HG02840 (cell line): ENCODE data around the gene CACNA1E.

ENCODE experiments used
- ATAC-seq: cut with Tn5 transposase; IDR thresholded peaks from one replicate; pipeline ENCODE4 v1.9.1; 2021; ENCODE audit warnings: mild to moderate bottlenecking, moderate library complexity, moderate number of reproducible peaks; ENCODE audit not compliant: unreplicated experiment, low FRiP score

The CACNA1E gene

DNA sequence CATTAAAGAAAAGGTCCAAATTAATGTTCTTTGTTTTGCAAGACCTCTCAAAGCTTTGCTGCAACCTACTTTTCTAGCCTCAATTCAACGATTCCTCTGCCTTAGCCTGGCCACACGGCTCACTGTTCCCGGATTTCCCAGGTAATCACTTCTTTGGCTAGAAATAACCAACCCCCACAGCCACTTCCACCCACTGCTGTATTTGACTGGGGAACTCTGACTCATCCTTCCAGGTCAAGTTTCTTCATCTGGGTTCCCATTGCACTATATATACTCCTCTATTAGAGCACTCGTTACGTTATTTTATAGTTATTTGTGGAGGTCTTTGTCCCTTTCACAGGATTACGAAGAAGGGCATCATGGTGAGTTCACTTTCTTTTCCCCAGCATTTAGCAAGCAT is 185.9 kb downstream of the CACNA1E start:
- ATAC-seq, result no peak

DNA sequence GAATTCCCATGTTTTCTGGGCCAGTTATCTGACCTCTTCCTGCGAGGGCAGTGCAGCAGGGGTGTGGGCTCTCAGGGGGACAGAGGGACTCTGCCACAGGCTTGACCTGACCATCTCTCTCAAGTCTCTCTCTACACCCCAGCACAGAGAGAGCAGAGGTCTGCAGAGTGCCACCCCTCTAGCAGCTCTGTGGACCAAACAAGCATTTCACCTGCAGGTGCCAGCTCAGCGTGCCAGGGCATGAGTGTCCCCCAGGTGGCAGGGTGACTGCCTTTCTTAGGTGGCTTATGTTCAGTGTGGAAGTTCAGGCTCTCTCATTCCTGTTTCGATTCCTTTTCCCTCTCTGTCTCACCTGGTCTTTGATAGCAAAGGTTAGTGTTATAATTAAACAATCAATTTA is 191.3 kb downstream of the CACNA1E start:
- ATAC-seq, result no peak

DNA sequence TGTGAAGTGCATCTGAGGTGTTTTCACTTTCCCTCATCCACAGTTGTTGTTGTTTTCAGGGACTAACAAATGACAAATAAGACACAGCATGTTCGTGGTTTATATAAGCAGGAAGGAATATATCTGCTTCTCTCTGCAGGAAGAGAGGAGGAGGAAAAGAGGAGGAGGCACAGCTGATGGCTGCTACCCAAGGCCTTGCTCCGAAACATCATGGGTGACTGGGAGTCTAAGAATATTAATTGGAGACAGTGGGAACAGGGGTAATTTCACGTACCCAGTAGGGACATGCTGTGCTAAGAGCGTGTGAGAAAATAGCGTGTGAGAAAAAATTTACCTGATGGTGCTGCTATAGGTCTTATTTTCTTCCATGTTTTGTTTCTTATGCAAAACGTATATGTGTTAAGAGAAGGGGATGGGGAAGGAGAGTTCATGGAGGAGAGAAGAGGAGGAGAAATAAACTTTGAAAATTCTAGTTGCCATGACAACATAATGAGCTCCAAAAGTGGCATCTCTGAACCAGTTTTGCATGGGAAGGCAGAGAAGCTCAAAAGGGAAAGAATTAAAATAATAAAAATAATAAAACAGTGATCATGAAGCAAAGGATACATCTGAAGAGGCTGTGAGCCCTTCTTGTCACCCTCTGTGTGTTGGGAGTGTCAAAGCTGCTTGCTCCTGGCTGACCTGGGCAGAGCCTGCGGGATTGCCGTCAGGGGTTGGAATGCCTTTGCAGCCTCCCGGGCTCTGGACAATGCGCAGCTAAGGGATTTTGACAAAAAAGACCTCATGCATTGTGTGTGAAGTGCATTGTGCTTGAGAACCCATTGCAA is 192.0 kb downstream of the CACNA1E start:
- ATAC-seq, result no peak

DNA sequence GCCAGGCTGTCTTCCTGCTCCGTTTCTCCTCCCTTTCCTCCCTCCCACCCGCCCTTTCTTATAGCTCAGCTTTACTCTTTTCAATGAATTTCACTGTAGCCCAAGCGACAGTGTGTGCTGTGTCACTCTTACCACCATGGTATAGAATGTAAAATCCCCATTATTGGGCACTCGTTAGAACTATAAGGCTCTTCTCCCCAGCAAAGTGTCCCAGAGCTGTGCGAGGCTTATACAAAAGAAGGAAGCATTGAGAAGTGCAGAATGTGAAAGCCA is 192.5 kb downstream of the CACNA1E start:
- ATAC-seq, result no peak

DNA sequence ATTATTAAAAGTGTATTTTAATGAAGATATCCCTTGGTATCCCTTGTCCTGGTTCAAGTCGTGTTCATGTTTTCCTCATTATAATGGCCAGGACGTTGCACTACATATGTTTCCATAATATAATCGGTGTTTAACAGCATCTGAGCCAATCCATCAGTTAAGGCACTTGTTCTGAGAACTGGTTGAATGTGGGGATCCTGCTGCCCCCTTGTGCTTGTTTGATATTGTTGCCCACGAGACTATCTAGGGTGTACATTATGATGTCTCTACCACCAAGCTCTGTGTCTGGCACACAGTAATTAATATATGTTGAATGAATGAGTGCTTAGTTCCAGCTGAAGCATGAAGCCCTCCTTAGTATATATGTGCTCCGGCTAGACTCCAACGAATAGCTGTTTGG is 193.0 kb downstream of the CACNA1E start:
- ATAC-seq, result no peak

DNA sequence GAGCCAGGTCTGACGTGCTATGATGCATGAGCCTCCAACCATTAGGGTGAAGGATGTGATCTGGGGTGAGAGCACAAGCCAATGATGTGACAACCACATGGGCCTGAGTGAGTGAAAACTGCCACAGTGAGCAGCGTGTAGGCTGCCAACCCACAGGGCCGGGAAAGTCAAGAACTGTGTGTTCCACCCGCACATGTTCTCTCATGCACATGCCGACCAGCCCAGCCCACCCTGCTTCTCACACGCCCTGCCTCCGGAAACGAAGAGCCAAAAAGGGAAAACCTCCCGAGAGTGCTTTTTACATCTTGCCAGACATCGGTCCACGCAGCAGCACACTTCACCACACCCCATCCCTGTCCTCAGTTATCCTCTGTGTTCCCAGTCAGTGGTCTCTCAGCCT is 197.0 kb downstream of the CACNA1E start:
- ATAC-seq, result no peak

DNA sequence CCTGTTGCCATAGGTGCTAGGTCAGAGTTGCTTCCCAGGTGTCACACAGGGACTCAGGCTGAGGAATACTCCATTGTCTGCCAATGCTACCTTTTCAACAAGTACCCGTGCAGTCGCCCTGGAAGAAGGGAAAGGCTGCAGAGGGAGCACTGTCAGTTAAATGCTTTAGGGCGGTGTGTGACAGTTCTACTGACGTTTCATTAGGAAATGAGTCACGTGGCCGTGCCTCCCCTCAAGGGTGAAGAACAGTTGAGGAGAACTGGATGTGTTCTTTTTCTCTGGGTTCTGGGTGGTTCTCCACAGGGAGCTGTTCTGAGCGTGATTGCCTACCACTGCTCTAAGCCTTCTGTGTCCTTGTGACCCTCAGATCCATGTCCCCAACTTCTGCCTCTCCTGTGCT is 197.6 kb downstream of the CACNA1E start:
- no peak for ATAC-seq

DNA sequence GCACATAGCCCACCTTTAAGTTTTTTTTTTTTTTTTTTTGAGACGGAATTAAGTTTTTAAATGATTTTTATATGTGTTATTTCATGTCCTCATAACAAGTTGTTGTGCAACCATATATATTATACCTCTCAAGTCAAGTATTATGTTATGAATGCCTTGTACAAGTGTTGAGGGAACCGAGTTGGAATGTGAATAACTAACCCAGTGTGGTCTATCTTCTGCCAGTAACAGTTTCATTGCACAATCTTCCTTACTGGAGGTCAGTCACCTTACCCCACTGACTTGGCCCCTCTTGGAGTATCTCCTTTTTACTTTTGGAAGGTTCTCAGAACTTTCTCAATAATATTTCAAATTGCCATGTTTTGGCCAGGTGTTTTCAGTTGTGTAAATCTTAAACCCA is 201.9 kb downstream of the CACNA1E start:
- no peak for ATAC-seq

DNA sequence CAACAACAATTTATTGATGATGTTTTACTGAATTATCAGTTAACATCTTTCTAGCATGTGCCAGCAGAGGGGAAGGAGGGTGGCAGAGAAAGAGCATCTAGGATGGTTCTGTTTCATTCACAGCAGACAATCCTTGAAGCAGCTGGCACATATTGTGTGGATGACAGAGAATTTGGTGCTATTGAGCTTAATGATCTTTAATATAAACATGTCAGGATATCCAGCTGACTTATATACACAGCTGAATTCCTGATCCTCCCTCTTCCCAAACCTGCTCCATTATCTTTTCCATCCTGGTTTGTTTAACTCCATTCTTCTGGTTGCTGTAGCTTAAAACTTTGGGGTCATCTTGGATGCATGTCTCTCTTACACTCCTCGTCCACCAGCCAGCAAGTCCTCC is 218.6 kb downstream of the CACNA1E start:
- ATAC-seq, result no peak

DNA sequence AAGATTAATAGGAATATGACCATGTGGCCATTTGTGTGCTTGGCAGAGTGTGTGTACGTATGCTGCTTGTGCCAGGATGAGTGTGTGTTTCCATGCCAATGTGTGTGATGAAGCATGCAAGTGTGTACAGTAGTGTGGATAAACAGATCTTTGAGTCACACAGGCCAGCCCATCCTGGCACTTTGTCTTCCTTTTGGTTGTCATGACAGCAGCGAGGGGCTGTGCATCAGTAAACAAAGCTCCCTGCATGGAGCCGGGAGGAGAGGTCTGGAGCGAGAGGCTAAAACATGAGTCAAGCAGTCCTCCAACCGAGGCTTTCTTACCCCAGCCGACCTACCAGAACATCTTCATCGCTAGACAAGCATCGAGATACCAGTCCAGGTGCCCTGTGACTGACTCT is 221.2 kb downstream of the CACNA1E start:
- no peak for ATAC-seq

DNA sequence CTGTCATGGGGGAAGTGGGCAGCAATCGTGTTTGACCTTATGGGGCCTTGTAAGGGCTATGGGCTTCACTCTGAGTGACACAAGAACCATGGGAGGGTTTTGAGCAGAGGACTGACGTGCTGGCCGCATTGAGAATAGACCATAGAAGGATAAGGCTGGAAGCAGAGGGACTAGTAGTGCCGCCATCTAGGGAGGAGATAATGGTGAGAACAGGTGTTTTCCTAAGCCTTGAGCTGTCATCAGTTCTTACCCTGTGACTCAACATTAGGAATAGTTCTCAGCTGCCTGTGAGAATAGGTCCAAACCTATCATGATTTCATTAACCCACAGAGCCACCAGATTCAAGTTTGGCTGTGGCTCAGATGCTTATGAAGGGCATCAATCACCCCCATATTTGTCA is 228.5 kb downstream of the CACNA1E start:
- no peak for ATAC-seq

DNA sequence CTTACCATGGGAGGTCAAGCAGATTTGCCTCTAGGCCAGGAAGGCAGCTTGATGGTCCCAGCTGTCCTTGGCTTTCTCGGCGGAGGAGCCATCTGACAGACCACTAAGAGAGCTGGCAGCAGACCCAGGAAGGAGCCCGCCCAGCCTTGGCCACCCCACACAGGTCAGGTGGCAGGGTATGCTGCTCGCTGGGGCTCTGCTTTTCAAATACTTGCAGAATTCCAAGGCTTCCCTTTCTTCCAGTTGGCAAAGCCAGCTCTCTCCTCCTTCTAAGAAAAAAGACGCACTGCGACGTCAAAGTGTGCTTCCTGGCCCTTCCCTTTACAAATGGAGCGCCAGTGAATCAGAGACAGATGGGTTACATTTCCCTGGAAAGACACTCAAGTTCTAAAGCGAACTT is 229.4 kb downstream of the CACNA1E start:
- no peak for ATAC-seq

DNA sequence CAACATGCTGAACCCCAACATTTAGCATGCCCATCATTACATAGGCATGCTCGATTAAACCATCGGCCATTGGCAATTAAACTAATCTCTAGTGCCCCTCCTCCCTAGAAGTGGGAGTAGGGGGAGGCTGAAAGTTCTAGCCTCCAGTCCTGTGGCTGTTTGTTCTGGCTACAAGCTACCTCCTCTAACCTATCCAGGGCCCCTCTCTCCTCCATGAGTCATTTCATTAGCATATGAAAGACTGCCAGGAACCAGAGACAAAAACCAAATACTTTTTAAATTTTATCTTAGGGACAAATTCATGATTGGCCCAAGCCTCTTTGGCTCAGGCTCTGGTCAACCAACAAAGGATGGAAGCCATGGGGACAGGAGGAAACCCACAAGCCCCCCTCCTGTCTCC is 231.1 kb downstream of the CACNA1E start:
- ATAC-seq, result no peak

DNA sequence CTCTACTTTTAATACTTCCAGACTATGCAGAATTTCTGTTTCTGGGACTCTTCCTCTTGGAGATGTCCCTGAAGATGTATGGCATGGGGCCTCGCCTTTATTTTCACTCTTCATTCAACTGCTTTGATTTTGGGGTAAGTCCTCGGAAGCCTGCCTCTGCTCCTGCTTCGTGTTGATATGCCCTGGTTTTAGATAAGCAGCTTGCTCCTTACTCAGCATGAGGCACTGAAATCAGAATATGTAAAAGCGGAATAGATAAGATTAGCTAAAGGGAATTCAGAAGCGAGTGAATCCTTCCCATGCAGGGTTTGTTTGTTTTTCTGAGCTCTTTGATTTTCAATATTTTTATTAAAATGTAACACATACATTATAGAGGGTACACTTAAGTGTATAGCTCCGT is 234.7 kb downstream of the CACNA1E start:
- no peak for ATAC-seq

DNA sequence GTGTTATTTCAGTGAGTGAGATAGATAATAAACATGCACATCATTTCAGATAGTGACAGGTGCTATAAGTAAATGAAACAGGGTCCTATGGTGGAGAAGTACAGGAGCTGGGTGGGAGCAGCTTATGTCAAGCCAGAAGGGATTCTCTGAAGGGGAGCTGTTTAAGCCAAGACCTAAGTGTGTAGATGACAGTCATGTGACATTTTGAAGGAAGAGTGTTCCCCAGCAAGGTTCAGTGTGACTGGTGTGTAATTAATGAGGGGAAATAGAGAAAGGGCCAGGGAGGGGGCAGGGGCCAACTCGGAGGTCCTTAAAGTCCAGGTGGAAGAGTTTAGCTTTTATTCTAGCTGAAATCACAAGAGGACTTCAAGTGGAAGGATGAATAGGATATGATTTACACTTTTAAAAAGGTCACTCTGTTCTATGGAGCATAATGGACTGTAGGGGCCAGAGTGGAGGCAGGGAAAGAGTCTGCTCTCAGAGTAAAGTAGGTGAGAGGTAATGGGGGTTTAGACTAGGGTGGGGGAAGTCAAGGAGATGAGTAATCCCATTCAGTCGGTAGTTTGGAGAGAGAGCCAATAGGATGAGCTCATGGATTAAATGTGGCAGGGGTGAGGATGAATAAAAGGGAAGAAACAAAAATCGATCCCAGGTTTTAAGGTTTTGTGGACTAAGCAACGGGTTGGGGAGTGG is 243.1 kb downstream of the CACNA1E start:
- no peak for ATAC-seq

DNA sequence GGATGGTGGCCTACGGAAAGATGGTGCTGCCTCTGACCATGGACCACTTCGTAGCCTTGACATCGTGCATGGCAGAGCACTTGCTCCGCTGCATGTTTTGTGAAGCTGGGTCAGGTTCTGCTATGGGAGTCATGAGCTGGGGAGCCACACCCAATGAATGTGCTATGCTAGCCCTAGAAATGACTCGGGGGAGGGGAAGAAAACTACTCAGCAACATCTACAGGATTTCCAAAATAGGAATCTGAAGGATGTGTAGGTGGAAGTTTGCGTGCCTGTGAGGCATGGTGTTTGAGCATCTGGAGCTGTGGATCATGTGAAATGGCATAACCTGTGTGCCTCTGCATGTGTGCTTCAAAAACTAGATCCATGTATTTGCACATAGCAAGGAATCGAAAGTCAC is 247.3 kb downstream of the CACNA1E start:
- no peak for ATAC-seq

DNA sequence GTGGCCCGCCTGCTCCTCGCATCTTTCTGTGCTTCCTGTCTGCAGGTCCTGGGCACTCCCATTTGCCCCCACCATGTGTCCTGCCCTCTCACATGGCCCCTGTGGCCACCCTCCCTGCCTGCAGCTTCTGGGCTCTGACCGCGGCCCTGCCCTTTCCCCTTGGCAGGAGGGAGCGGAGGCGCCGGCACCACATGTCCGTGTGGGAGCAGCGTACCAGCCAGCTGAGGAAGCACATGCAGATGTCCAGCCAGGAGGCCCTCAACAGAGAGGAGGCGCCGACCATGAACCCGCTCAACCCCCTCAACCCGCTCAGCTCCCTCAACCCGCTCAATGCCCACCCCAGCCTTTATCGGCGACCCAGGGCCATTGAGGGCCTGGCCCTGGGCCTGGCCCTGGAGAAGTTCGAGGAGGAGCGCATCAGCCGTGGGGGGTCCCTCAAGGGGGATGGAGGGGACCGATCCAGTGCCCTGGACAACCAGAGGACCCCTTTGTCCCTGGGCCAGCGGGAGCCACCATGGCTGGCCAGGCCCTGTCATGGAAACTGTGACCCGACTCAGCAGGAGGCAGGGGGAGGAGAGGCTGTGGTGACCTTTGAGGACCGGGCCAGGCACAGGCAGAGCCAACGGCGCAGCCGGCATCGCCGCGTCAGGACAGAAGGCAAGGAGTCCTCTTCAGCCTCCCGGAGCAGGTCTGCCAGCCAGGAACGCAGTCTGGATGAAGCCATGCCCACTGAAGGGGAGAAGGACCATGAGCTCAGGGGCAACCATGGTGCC is 249.1 kb downstream of the CACNA1E start:
- no peak for ATAC-seq

DNA sequence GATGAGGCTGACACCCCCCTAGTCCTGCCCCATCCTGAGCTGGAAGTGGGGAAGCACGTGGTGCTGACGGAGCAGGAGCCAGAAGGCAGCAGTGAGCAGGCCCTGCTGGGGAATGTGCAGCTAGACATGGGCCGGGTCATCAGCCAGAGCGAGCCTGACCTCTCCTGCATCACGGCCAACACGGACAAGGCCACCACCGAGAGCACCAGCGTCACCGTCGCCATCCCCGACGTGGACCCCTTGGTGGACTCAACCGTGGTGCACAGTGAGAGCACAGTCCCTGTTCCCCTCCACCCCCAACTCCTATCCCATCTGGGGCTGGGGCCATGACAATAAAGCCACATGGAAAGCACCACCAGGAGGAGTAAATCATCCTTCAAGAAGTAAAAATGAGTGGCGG is 250.2 kb downstream of the CACNA1E start:
- no peak for ATAC-seq

DNA sequence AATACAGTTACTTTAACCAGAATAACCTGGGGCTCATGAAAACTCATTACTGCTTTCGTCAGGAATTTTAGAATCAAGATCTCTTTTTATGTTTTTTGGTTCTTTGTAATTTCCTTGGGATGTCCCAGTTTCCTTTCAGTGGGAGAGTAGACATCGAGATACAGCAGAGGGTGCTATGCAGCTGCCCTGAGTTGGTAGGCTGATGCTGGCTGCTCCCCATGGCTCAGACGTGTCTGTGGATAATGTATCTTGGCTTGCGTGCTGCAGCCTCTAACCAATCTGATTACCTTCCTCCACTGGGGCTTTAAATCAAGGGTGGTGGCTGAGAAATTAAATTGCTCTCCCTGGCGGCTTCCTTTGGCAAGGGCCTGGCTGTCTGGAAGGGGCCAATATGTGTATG is 253.7 kb downstream of the CACNA1E start:
- ATAC-seq, result no peak

DNA sequence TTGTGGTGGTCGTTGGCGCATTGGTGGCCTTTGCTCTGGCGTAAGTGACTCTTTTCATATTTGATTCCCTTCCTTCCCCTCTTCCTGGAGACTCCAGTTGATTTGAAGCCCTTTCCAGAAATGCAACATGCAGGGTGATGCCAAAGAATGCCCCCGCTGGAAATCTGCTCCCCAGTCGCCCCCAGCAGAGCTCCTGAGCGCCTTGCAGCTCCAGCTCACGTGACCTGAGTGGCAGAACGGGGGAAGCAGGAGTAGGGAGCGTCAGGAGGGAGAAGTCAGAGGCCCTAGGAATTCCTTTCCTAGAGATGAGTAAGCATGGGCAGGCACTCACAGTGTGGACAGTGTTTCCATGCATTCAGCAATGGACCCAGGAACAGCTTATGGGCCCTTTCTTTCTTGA is 255.9 kb downstream of the CACNA1E start:
- no peak for ATAC-seq

DNA sequence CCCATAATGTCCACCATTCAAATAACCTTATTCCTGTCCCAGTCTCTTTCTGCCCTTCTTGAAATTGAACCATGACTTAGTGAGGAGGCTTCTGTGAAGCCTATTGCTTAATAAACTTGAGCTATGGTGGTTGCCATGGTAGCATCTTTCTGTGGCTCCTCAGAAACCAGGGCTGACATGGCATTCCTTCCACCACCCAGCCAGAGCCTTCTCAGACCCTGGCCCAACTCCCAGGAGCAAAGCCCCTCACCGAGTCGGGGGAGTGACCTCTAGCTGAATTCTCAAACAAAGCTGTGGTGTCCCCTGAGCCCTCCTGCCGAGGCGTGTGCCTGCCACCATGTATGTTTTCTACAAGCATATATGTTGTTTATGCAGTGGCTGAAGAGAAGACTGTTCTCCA is 259.1 kb downstream of the CACNA1E start:
- no peak for ATAC-seq

DNA sequence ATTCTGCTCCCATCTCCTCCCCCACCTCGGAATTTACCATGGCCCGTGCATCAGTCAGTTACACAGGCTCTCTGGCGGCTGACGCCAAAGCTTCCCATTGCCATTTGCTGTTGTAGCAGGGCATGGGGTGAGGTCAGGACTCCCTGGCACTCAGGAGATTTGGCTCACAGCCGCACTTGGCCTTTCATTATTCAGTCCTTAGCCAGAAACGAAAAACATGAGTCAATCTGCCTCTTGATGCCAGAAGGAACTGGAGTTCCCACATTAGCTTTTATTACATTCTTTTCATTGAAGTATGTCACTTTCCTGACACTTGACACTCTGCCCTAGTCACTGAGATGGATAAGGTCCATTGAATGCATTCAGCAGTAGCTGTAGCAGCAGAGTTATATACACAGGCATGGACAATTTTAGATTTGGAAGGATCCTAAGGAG is 260.6 kb downstream of the CACNA1E start:
- ATAC-seq, result no peak
